Measurements from ENCODE around the gene OPRL1. TPM values are rescaled to one million over a fixed set of nuclear protein-coding genes. Genes with fewer than 3 reads are reported as not detected.

The OPRL1 gene
- total RNA-seq, 4 donors from 2014 or later, result 0.45 to 0.68 (median 0.52) TPM

DNA sequence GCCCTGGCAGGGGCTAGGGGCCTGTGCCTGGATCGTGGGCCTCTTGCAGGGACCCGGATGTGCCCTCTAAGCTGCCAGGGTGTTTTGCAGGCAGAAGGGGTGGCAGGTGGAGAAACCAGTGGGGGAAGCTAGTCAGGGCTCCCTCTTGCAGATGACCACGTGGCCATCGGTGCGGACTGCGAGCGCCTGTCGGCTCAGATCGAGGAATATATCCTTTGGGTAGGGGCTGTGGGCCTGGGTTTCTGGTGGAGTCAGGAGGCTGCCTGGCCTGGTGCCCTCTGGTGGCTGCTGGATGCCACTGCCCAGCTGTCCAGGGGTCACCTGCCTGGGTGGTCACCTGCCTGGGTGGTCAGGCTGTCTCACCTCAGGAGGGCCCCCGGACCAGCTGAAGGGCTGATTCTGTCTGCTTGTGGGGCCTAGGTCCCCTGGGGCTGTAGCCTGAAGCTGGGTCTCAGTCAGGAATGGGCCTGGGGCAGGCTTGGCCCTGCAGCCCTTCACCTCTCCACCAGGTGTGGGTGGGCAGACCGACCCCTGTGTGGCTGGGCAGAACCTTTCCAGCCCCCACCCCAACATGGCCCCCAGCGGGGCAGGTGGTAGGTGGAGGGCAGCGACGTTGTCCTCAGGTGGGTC lies 10.2 kb upstream of the OPRL1 start:
- Histone ChIP-seq H3K27me3 (no peaks in the 10 kb centered on the region), H3K36me3 (peaks cover 31% of the 10 kb centered on the region), H3K9me3 (no peaks in the 10 kb centered on the region), H3K4me1 (peaks cover 24% of the 10 kb centered on the region), H3K27ac (no peak overlapping the region), H3K4me3 (no peak overlapping the region)
- no peak for DNase-seq (ENCODE audit: low spot score in 2 of 2)
- 85% methylated on average over 4 of the region's 14 CpGs for WGBS
- TF ChIP-seq EP300 (IDR thresholded peaks at IDR 0.05), result no peak
- TF ChIP-seq, protein P1, sequence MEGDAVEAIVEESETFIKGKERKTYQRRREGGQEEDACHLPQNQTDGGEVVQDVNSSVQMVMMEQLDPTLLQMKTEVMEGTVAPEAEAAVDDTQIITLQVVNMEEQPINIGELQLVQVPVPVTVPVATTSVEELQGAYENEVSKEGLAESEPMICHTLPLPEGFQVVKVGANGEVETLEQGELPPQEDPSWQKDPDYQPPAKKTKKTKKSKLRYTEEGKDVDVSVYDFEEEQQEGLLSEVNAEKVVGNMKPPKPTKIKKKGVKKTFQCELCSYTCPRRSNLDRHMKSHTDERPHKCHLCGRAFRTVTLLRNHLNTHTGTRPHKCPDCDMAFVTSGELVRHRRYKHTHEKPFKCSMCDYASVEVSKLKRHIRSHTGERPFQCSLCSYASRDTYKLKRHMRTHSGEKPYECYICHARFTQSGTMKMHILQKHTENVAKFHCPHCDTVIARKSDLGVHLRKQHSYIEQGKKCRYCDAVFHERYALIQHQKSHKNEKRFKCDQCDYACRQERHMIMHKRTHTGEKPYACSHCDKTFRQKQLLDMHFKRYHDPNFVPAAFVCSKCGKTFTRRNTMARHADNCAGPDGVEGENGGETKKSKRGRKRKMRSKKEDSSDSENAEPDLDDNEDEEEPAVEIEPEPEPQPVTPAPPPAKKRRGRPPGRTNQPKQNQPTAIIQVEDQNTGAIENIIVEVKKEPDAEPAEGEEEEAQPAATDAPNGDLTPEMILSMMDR (IDR thresholded peaks at IDR 0.05), result peak in 1 of 2 donors; percentile 65

DNA sequence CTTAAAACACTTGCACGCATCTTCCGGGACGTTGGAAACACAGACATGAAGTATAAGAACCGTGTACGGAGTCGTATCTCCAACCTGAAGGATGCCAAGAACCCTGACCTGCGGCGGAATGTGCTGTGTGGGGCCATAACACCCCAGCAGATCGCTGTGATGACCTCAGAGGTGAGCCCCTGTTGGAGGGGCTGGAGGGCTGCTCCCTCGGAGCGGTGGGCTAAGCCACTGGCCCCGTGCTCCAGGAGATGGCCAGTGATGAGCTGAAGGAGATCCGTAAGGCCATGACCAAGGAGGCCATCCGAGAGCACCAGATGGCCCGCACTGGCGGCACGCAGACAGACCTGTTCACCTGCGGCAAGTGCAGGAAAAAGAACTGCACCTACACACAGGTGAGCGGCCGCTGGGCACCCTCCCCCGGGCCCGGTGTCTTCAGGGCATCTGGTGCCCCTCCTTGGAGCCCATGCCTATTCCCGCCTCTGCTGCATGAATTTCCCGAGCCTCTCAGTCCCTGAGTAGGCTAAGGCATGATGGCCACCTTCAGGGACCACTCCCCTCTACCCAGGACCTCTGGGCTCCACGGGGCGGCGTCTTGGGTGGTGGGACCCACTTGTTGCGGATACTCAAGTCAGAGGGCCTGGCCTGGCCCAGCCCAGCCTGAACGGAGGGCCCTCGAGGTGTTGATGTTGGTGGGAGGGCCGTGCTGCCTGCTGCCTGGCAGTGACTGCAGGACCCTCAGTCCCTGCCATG lies 9.5 kb upstream of the OPRL1 start:
- no peaks in the 10 kb centered on the region for H3K9me3 ChIP-seq
- no peak for DNase-seq (ENCODE audit: low spot score in 2 of 2)
- 93% methylated on average over 16 of the region's 31 CpGs for whole genome bisulfite sequencing

DNA sequence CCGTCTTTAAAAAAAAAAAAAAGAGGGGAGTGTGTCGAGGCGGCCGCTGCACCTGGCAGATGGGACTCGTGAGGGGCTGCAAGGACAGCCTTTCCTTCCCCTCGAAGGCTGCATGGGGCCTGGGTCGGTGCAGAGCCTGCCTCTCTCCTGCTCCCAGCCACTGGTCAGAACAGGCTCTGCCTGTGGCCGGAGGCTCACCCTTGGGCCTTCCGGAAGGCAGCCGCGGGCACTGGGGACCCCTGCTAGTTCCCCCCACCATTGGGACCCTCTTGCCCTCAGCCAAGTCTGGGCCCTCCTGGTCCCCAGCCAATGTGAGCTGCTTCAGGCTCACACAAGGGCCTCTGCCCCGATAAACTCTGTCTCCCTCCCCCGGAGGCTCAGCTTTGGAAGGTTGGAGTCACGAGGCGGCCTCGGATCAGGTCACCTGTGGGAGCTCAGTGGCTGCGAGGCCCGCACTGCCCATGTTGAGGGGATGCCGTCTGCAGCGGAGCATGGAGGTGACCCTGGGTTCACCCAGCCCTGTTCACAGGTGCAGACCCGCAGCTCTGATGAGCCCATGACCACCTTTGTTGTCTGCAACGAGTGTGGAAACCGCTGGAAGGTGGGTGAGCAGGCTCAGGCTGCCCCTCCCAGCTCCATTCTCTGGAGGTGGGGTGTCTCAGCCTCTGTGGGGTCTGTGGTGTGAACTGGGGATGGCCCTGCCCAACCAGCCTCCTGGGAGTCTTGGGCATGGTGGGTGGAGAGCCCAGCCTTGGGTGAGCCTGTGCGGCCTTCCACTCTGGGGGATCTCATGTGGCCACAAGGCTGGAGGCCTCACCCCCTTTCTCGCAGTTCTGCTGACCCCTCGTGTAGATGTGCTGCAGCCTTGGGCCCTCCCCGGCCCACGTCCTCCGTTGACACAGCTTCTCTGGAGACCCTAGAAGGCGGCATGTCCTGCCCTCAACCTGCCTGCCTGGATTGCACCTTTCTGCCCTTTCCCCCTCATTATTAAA lies 8.2 kb upstream of the OPRL1 start:
- Histone ChIP-seq H3K9me3 (no peaks in the 10 kb centered on the region), H3K27ac (no peak overlapping the region), H3K27me3 (no peaks in the 10 kb centered on the region), H3K4me3 (no peak overlapping the region), H3K4me1 (peaks cover 19% of the 10 kb centered on the region), H3K36me3 (peaks cover 38% of the 10 kb centered on the region)
- TF ChIP-seq POLR2A (IDR thresholded peaks at IDR 0.05), result no peak
- WGBS, result 88% methylated on average over 27 of the region's 30 CpGs
- no peak for DNase-seq (ENCODE audit: low spot score in 2 of 2)

More for the DNA sequence above, 9.5 kb upstream of the OPRL1 start:
- Histone ChIP-seq H3K4me3 (no peak overlapping the region), H3K4me1 (peaks cover 19% of the 10 kb centered on the region), H3K36me3 (peaks cover 34% of the 10 kb centered on the region), H3K27ac (no peak overlapping the region), H3K27me3 (no peaks in the 10 kb centered on the region)
- TF ChIP-seq, protein P1 (IDR thresholded peaks at IDR 0.05), result no peak
- TF ChIP-seq POLR2A (IDR thresholded peaks at IDR 0.05), result no peak
- TF ChIP-seq POLR2AphosphoS5 (IDR thresholded peaks at IDR 0.05), result no peak
- TF ChIP-seq EP300 (IDR thresholded peaks at IDR 0.05), result no peak

DNA sequence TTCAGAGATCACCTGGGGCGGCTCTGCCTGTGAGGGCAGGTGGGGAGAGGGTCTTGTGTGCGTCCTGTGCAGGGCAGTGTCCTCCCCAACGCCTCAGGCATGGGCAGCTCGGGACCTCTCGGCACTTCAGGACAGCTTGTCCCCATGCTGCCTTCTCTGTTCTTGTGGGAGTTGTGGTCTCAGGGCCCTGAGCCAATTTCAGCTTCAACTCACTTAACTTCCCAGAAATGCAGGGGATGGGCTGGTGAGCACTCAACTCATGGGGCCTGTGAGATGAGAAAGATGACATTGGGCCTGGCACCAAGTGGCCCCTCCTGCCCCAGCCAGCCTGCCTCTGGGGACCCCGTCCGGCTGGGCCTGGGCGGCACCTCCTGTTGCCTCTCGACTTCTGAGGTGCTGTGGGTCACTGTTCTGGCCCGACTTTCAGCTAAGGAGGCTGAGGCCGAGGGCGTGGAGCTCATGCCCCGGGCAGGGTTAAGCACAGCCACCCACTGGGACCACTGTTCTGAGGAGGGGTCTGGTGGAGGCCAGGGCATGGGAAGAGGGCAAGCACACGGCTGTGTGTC lies 7.3 kb upstream of the OPRL1 start:
- Histone ChIP-seq H3K4me1 (peaks cover 26% of the 10 kb centered on the region), H3K4me3 (no peak overlapping the region), H3K27me3 (no peaks in the 10 kb centered on the region), H3K9me3 (no peaks in the 10 kb centered on the region), H3K36me3 (peaks cover 38% of the 10 kb centered on the region), H3K27ac (no peak overlapping the region)
- no peak for DNase-seq (ENCODE audit: low spot score in 2 of 2)
- TF ChIP-seq POLR2A (IDR thresholded peaks at IDR 0.05), result no peak
- TF ChIP-seq POLR2AphosphoS5 (IDR thresholded peaks at IDR 0.05), result no peak
- TF ChIP-seq, protein P1 (IDR thresholded peaks at IDR 0.05), result no peak
- TF ChIP-seq EP300 (IDR thresholded peaks at IDR 0.05), result no peak
- 89% methylated on average over 2 of the region's 14 CpGs for WGBS

DNA sequence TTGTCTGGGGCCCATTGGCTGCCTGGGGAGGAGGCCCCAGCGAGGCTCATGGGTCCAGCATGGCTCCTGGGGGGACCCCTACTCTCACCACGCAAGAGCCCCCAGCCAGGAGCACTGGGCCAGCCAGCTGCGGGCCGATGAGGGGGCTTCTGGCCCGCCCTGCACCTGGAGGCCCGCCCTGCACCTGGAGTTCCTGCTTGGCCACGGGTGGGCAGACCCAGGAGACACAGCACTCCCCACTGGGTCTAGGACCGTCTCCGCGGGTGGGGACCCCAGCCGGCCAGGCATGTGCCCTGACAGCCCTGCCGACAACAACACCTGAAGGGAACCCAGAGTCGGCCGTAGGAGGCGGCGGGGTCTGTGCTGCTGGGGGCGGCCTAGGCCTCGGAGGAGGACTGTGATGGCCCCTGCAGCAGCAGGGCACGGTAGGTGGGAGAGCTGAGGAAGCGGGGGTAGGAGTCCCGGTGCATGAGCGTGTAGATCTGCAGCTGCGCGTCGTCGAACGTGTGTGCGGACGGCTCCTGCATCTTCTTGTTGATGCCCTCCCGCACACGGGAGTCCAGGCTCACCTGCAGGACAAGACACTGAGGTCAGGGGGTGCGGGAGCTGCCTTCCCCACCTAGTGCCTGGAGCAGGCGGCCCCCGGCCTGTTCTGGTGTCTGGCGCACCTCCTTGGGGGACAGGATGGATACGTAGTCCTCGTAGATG lies 6.3 kb upstream of the OPRL1 start:
- peaks cover 34% of the 10 kb centered on the region for H3K4me1 ChIP-seq
- 94% methylated on average over 28 of the region's 37 CpGs for WGBS
- H3K27me3 ChIP-seq, result no peaks in the 10 kb centered on the region
- H3K36me3 ChIP-seq, result peaks cover 38% of the 10 kb centered on the region
- no peak overlapping the region for H3K27ac ChIP-seq
- no peak for TF ChIP-seq POLR2A (IDR thresholded peaks at IDR 0.05)
- TF ChIP-seq, protein P1 (IDR thresholded peaks at IDR 0.05), result no peak
- no peak for TF ChIP-seq POLR2AphosphoS5 (IDR thresholded peaks at IDR 0.05)
- no peak for TF ChIP-seq EP300 (IDR thresholded peaks at IDR 0.05)
- no peak for DNase-seq (ENCODE audit: low spot score in 2 of 2)
- H3K9me3 ChIP-seq, result no peaks in the 10 kb centered on the region
- H3K4me3 ChIP-seq, result no peak overlapping the region

Measured in suprapubic skin (tissue), 4 donors.